Cardiac fibroblast (primary cell): ENCODE data around the gene TMEM254.
A peak's percentile ranks its signal among the peaks of the same experiment; 100 is the strongest.
"Not testable (repeated sequence)": the region's sequence is repeated elsewhere in the genome, so short reads cannot be mapped to it uniquely, and the experiment has no call there.

Source experiments
- DNase-seq, 2 donors: peaks; one replicate each; pipeline versions ENCODE4 v3.0.0 to v3.0.0-alpha.2; 2010; ENCODE audit warnings: low read depth in 2 of 2
- H3K4me3 ChIP-seq, 2 donors: replicated peaks in 1 of 2; 1 replicate in 1 of 2; 2 replicates in 1 of 2; pipeline ENCODE4 v1.5.1; 2011; ENCODE audit warnings: low read depth in 2 of 2, low read length in 2 of 2, mild to moderate bottlenecking in 2 of 2, moderate library complexity in 1 of 2
- CTCF ChIP-seq: IDR thresholded peaks from one replicate; pipeline ENCODE4 v1.5.1; 2011; ENCODE audit warnings: low read depth, mild to moderate bottlenecking, low read length, inconsistent platforms

The TMEM254 gene

GRCh38 chr10:80079312-80079719 is 851 bp downstream of the TMEM254 start:
- TF ChIP-seq CTCF = no peak
- H3K4me3 ChIP-seq = peak overlapping the region; percentile 63 to 70
- no peak for DNase-seq

- no peak for TF ChIP-seq CTCF
- no peak overlapping the region for H3K4me3 ChIP-seq
- no peak for DNase-seq
Measured at GRCh38 chr10:80081026-80081425, 2.6 kb downstream of the TMEM254 start.

GRCh38 chr10:80081801-80082750 is 3.6 kb downstream of the TMEM254 start:
- no peak for TF ChIP-seq CTCF
- peak in 1 of 2 donors; percentile 44 for DNase-seq
- H3K4me3 ChIP-seq = no peak overlapping the region

GRCh38 chr10:80090121-80090520 is 11.7 kb downstream of the TMEM254 start:
- no peak for DNase-seq
- no peak overlapping the region for H3K4me3 ChIP-seq
- no peak for TF ChIP-seq CTCF

GRCh38 chr10:80094231-80094630 is 15.8 kb downstream of the TMEM254 start:
- DNase-seq = no peak
- H3K4me3 ChIP-seq = no peak overlapping the region
- TF ChIP-seq CTCF = no peak

- H3K4me3 ChIP-seq, DNase-seq: not testable (repeated sequence)
Measured at GRCh38 chr10:80098272-80098671, 19.8 kb downstream of the TMEM254 start.

GRCh38 chr10:80099295-80099694 is 20.8 kb downstream of the TMEM254 start:
- H3K4me3 ChIP-seq, DNase-seq: not testable (repeated sequence)

GRCh38 chr10:80100116-80100515 is 21.7 kb downstream of the TMEM254 start:
- no peak overlapping the region for H3K4me3 ChIP-seq
- no peak for DNase-seq
- no peak for TF ChIP-seq CTCF
